Keratinocyte (primary cell): Measurements from ENCODE around the gene STOX2. TPM values are rescaled to one million over a fixed set of nuclear protein-coding genes. Genes with fewer than 3 reads are reported as not detected.

Source experiments
- DNase-seq: peaks from one replicate; pipeline ENCODE4 v3.0.0-alpha.2; 2011; ENCODE audit warnings: low read depth, missing footprints, low spot score
- FAIRE-seq: peaks from 2 replicates; lab custom pipeline; 2011; peaks lifted over from hg19 to GRCh38; lab: Jason Lieb, UNC
- H2AFZ ChIP-seq: 2 replicates; pipeline ENCODE4 v1.6.0; 2012; ENCODE audit warnings: low read length, control low read depth, inconsistent platforms; ENCODE audit not compliant: control insufficient read depth
- H3K27ac ChIP-seq: 2 replicates; pipeline ENCODE4 v1.5.1; 2011; ENCODE audit warnings: low read length; ENCODE audit not compliant: control insufficient read depth, insufficient read depth
- H3K27me3 ChIP-seq: 3 replicates; pipeline ENCODE4 v1.6.0; 2011; ENCODE audit warnings: low read length; ENCODE audit not compliant: control insufficient read depth, insufficient read depth; ENCODE audit errors: extremely low read depth
- H3K36me3 ChIP-seq, 2 experiments: 2 replicates in 1 of 2; 3 replicates in 1 of 2; pipeline ENCODE4 v1.5.1; 2011; ENCODE audit warnings: low read length in 2 of 2, mild to moderate bottlenecking in 1 of 2; ENCODE audit not compliant: control insufficient read depth in 2 of 2, insufficient read depth in 2 of 2; ENCODE audit errors: extremely low read depth in 1 of 2
- H3K4me1 ChIP-seq: 3 replicates; pipeline ENCODE4 v1.5.1; 2011; ENCODE audit warnings: low read length; ENCODE audit not compliant: control insufficient read depth, insufficient read depth; ENCODE audit errors: extremely low read depth
- H3K4me2 ChIP-seq: 3 replicates; pipeline ENCODE4 v1.6.0; 2011; ENCODE audit warnings: low read depth, low read length; ENCODE audit not compliant: control insufficient read depth, insufficient read depth; ENCODE audit errors: extremely low read depth
- H3K4me3 ChIP-seq, 3 experiments: fragments of 200-600 bp in 1 of 3; sonication (generic) in 1 of 3; 2 replicates in 2 of 3; 3 replicates in 1 of 3; pipeline ENCODE4 v1.5.1; 2011 to 2016; ENCODE audit warnings: low read length in 3 of 3, mild to moderate bottlenecking in 3 of 3, control low read depth in 2 of 3, inconsistent platforms in 1 of 3, low read depth in 1 of 3, mixed read lengths in 1 of 3, mixed run types in 1 of 3, moderate library complexity in 1 of 3; ENCODE audit not compliant: control insufficient read depth in 2 of 3, insufficient read depth in 2 of 3; ENCODE audit errors: extremely low read depth in 1 of 3
- H3K79me2 ChIP-seq: 2 replicates; pipeline ENCODE4 v1.6.0; 2012; ENCODE audit warnings: low read length; ENCODE audit not compliant: control insufficient read depth, insufficient read depth
- H3K9ac ChIP-seq: 3 replicates; pipeline ENCODE4 v1.6.0; 2011; ENCODE audit warnings: low read length; ENCODE audit not compliant: control insufficient read depth, insufficient read depth; ENCODE audit errors: extremely low read depth
- H3K9me1 ChIP-seq: 3 replicates; pipeline ENCODE4 v1.6.0; 2011; ENCODE audit warnings: low read length; ENCODE audit not compliant: control insufficient read depth, insufficient read depth; ENCODE audit errors: extremely low read depth
- H3K9me3 ChIP-seq: 2 replicates; pipeline ENCODE4 v1.5.1; 2012; ENCODE audit warnings: low read depth, low read length; ENCODE audit not compliant: control insufficient read depth
- H4K20me1 ChIP-seq: 3 replicates; pipeline ENCODE4 v1.6.0; 2011; ENCODE audit warnings: low read length; ENCODE audit not compliant: control insufficient read depth, insufficient read depth; ENCODE audit errors: extremely low read depth
- EZH2 ChIP-seq: IDR thresholded peaks from one replicate; pipeline ENCODE4 v1.6.1; 2012; ENCODE audit warnings: inconsistent platforms, mild to moderate bottlenecking, low read length, moderate library complexity
- dilution Hi-C: fragments of 300-500 bp; cut with MboI; formaldehyde crosslinking; loops from one replicate; pipeline ENCODE4 v1.7.0; 2020; ENCODE audit warnings: low sequenced_read_pairs; ENCODE audit not compliant: extremely low pct_ligation_motif_present
- polyA plus RNA-seq, 5 experiments: library from polyadenylated mRNA; depleted of rRNA in 3 of 5; stranded (reverse) in 3 of 5; stranded (forward) in 1 of 5; unstranded in 1 of 5; fragments of >200 nt; gene quantifications; 1 replicate in 1 of 5; 2 replicates in 3 of 5; 3 replicates in 1 of 5; pipeline versions ENCODE4 v1.2.1 to v1.2.3, GENCODE V29; 2011 to 2012; ENCODE audit warnings: missing spikeins in 2 of 5, low read depth in 1 of 5, low replicate concordance in 1 of 5
- TF ChIP-seq, protein P1 (sequence below), 3 experiments: IDR thresholded peaks in 1 of 3; conservative IDR thresholded peaks in 1 of 3; optimal IDR thresholded peaks in 1 of 3; 2 replicates in 2 of 3; 3 replicates in 1 of 3; pipeline versions ENCODE3 to v1.5.1; 2011; ENCODE audit warnings: low read length in 3 of 3, mild to moderate bottlenecking in 3 of 3, moderate library complexity in 2 of 3, control low read depth in 1 of 3, inconsistent platforms in 1 of 3; ENCODE audit not compliant: insufficient read depth in 2 of 3; ENCODE audit errors: extremely low read depth in 1 of 3

Gene STOX2
- polyA plus RNA-seq, 1 donor (not counting 4 experiments of a cell fraction or from before 2014, with no cell fraction given) = 1.6 TPM

DNA sequence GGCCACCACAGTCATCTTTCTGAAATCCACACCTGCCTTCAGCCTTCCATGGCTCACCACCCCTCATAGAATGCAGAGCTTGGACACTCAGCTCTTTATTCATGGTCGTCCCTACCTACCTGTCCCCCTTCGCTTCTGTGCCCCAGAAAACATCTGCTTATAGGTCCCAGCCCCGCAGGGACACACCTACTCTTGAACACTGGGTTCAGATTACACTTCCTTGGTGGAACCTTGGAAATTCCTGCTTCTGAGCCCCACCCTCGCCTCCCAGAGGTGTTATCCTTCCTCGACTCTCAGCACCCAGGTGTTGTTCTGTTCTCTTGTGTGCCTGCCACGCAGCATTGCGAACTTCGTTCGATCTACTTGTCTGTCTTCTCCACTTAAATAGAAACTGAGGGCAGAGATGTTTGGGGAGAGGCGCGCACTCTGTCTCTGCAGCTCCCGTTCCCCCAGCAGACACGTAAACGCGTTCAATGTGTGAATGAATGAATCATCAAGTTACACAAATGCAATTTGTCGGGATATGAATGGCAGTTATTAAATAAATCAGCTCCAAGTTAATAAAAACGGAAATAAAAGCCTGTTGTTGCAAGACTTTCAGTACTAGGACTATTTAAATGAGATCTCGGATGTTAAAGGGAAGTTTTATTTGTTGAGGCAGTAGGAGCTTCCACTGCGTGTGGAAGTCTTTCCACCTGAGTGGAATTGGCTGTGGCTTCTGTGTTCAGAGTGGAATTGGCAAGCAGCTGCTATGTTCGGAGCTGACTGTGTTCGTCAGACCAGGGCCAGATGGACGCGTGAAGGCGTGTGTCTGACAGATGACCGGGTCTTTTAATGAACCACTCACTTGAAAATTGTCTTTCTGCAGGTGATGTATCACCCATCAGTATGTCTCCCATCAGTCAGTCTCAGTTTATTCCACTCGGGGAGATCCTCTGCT, 95.6 kb downstream of the STOX2 start:
- Histone ChIP-seq H3K27me3 (no peaks in the 10 kb centered on the region), H3K9me3 (no peaks in the 10 kb centered on the region), H3K4me3 (peak overlapping the region in 2 of 3 experiments; percentile 24 to 34), H3K9ac (no peak overlapping the region), H3K79me2 (no peaks in the 10 kb centered on the region), H4K20me1 (no peaks in the 10 kb centered on the region), H3K9me1 (no peaks in the 10 kb centered on the region), H3K4me2 (peak overlapping the region; percentile 66), H3K36me3 (no peaks in the 10 kb centered on the region), H2AFZ (peak overlapping the region; percentile 47), H3K4me1 (no peaks in the 10 kb centered on the region), H3K27ac (no peak overlapping the region)
- TF ChIP-seq, protein P1, sequence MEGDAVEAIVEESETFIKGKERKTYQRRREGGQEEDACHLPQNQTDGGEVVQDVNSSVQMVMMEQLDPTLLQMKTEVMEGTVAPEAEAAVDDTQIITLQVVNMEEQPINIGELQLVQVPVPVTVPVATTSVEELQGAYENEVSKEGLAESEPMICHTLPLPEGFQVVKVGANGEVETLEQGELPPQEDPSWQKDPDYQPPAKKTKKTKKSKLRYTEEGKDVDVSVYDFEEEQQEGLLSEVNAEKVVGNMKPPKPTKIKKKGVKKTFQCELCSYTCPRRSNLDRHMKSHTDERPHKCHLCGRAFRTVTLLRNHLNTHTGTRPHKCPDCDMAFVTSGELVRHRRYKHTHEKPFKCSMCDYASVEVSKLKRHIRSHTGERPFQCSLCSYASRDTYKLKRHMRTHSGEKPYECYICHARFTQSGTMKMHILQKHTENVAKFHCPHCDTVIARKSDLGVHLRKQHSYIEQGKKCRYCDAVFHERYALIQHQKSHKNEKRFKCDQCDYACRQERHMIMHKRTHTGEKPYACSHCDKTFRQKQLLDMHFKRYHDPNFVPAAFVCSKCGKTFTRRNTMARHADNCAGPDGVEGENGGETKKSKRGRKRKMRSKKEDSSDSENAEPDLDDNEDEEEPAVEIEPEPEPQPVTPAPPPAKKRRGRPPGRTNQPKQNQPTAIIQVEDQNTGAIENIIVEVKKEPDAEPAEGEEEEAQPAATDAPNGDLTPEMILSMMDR (optimal IDR thresholded peaks at IDR 0.05 in 1 of 3, IDR thresholded peaks at IDR 0.05 in 1 of 3, conservative IDR thresholded peaks at IDR 0.05 in 1 of 3; ENCODE audit: extremely low read depth in 1 of 3, insufficient read depth in 2 of 3, low read length in 3 of 3) = no peak
- no peak for TF ChIP-seq EZH2
- FAIRE-seq = no peak
- DNase-seq = no peak
- dilution Hi-C loops = no loop called here

DNA sequence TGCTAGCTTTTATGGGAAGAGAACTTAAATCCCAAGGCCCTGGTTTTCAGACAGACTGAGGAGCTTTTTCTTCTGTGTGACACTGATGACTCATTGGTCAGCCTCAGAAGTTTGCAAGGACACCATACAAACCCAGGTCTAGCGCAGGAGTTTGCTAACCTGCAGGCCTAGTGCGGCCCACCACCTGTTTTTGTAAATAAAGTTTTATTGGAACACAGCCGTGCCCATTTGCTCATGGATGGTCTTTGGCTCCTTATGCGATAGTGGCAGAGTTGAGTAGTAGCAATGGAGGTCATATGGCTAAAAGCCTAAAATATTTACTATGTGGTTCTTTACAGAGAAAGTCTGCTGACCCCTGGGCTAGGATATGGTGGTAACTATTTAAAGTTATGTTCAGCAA, 98.3 kb downstream of the STOX2 start:
- TF ChIP-seq, protein P1 (optimal IDR thresholded peaks at IDR 0.05 in 1 of 3, IDR thresholded peaks at IDR 0.05 in 1 of 3, conservative IDR thresholded peaks at IDR 0.05 in 1 of 3; ENCODE audit: extremely low read depth in 1 of 3, insufficient read depth in 2 of 3, low read length in 3 of 3) = no peak
- TF ChIP-seq EZH2 = no peak
- Histone ChIP-seq H3K79me2 (no peaks in the 10 kb centered on the region), H3K4me3 (no peak overlapping the region), H3K27me3 (no peaks in the 10 kb centered on the region), H3K27ac (no peak overlapping the region), H3K9me3 (no peaks in the 10 kb centered on the region), H3K36me3 (no peaks in the 10 kb centered on the region), H3K4me2 (no peak overlapping the region), H3K9ac (no peak overlapping the region), H2AFZ (no peak overlapping the region), H3K9me1 (no peaks in the 10 kb centered on the region), H4K20me1 (no peaks in the 10 kb centered on the region), H3K4me1 (no peaks in the 10 kb centered on the region)
- DNase-seq (no peak), FAIRE-seq (no peak)
- dilution Hi-C loops = no loop called here
